M059J (cell line): ENCODE data around the gene ABHD15. TPM values are rescaled to one million over a fixed set of nuclear protein-coding genes. Genes with fewer than 3 reads are reported as not detected.

Experiments used
- DNase-seq: peaks from one replicate; pipeline ENCODE4 v3.0.0-alpha.2; 2012; ENCODE audit warnings: low read depth
- total RNA-seq: library from RNA; depleted of rRNA; stranded (reverse); fragments of >200 nt; shearing (Covaris generic); gene quantifications from 2 replicates; pipeline ENCODE4 v1.2.3, GENCODE V29; 2014

Gene ABHD15
- total RNA-seq, 1 experiment from 2014 or later, result 6.3 TPM

- no peak for DNase-seq
Observed at GRCh38 chr17:29595107-29595942, 28.5 kb upstream of the ABHD15 start.

GRCh38 chr17:29594519-29595090 is 27.8 kb upstream of the ABHD15 start:
- no peak for DNase-seq

GRCh38 chr17:29593591-29594518 is 27.0 kb upstream of the ABHD15 start:
- no peak for DNase-seq

- no peak for DNase-seq
Observed at GRCh38 chr17:29592850-29593551, 26.2 kb upstream of the ABHD15 start, which contains the start of gene ANKRD13B. Gene ANKRD13B (plus strand): TSS chr17:29593132. CDS start chr17:29593622, 490 bp downstream.

GRCh38 chr17:29591737-29592608 is 25.1 kb upstream of the ABHD15 start:
- DNase-seq, result peak; percentile 81

GRCh38 chr17:29591146-29591736 is 24.4 kb upstream of the ABHD15 start:
- peak; percentile 79 for DNase-seq

GRCh38 chr17:29590411-29591145 is 23.7 kb upstream of the ABHD15 start:
- peak; percentile 70 for DNase-seq

- DNase-seq, result peak; percentile 81
Observed at GRCh38 chr17:29589524-29590410, 22.9 kb upstream of the ABHD15 start, which contains the start of gene GIT1. Gene GIT1 (minus strand): TSS chr17:29589648. CDS start chr17:29589378, 270 bp downstream.

GRCh38 chr17:29588562-29589411 is 21.9 kb upstream of the ABHD15 start:
- DNase-seq, result peak; percentile 43

- no peak for DNase-seq
Observed at GRCh38 chr17:29588017-29588561, 21.3 kb upstream of the ABHD15 start.

- DNase-seq, result no peak
Observed at GRCh38 chr17:29587591-29587990, 20.8 kb upstream of the ABHD15 start.

- no peak for DNase-seq
Observed at GRCh38 chr17:29586676-29587469, 20.0 kb upstream of the ABHD15 start.

GRCh38 chr17:29585080-29585751 is 18.4 kb upstream of the ABHD15 start:
- DNase-seq, result no peak

GRCh38 chr17:29584452-29585079 is 17.7 kb upstream of the ABHD15 start:
- DNase-seq, result no peak
